GM10248 (cell line): ENCODE data around the gene METTL24.
"Not testable (repeated sequence)": the region's sequence is repeated elsewhere in the genome, so short reads cannot be mapped to it uniquely, and the experiment has no call there.

Experiments used
- CTCF ChIA-PET: fragments of 300-600 bp; sonication (Branson Sonifier 250); formaldehyde crosslinking; extraction: SDS; loops from one replicate; lab custom pipeline; 2021; ENCODE audit warnings: antibody characterized with exemption; lab: Yijun Ruan, JAX
- POLR2A ChIA-PET: fragments of 350-650 bp; sonication (Branson Sonifier 250); formaldehyde crosslinking; extraction: SDS; loops from one replicate; lab custom pipeline; 2020; ENCODE audit warnings: antibody characterized with exemption; lab: Yijun Ruan, JAX
- DNase-seq: peaks from one replicate; pipeline ENCODE4 v3.0.0; 2012; ENCODE audit errors: extremely low spot score
- TF ChIP-seq, protein P1 (sequence below): IDR thresholded peaks from 2 replicates; pipeline ENCODE4 v1.5.1; 2012; ENCODE audit warnings: mild to moderate bottlenecking, low read depth; ENCODE audit errors: extremely low read depth, missing control alignments, control extremely low read depth

The METTL24 gene

DNA sequence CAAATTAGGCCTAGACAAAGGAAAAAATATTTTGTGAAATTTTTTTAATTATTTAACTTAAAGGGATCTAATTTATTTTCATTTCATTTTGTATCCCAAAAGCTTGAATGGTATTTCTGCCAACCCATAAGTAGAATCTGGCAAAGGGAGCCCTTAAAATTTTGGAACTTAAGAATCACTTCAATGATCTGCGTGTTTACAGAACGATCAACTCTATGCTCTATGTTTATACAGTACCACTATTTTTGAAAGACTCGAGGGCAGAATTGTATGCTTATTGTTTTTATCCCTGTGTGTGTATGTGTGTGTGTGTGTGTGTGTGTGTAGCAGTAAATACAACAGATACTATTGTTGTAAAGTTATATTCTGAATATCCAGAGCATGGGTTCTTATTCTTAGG is 39.2 kb downstream of the METTL24 start:
- POLR2A ChIA-PET: no interaction called here
- TF ChIP-seq, protein P1, sequence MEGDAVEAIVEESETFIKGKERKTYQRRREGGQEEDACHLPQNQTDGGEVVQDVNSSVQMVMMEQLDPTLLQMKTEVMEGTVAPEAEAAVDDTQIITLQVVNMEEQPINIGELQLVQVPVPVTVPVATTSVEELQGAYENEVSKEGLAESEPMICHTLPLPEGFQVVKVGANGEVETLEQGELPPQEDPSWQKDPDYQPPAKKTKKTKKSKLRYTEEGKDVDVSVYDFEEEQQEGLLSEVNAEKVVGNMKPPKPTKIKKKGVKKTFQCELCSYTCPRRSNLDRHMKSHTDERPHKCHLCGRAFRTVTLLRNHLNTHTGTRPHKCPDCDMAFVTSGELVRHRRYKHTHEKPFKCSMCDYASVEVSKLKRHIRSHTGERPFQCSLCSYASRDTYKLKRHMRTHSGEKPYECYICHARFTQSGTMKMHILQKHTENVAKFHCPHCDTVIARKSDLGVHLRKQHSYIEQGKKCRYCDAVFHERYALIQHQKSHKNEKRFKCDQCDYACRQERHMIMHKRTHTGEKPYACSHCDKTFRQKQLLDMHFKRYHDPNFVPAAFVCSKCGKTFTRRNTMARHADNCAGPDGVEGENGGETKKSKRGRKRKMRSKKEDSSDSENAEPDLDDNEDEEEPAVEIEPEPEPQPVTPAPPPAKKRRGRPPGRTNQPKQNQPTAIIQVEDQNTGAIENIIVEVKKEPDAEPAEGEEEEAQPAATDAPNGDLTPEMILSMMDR: no peak
- CTCF ChIA-PET: interaction anchor here (0.7 to 1.5 kb wide), 3 partner anchors 11 to 106 kb away, joined by 3 to 4 read pairs (median 3); no protein-coding TSS in a partner anchor
- no peak for DNase-seq

DNA sequence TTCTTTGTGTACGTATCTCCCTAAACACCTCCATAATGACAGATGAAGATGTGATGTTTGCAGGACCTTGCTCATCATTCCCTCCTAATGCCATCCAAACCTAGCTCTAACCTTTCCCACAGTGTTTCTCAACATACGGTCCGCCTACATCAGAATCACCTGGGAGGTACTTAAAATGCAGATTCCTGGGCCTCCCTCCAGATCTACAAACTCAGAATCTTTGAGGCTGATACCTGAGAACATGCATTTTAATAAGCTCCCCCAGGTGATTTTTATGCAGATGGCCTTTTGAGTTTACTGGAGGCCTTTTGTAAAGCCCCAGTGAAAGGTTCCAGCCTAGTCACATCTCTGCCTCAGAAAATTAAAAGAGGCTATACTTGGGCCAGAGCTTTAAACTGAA is 40.5 kb downstream of the METTL24 start:
- ChIA-PET POLR2A (no interaction called here), CTCF (interaction anchor here (0.7 to 1.5 kb wide), 5 partner anchors 13 to 64 kb away, joined by 3 to 4 read pairs (median 3); no protein-coding TSS in a partner anchor)
- TF ChIP-seq, protein P1: no peak
- no peak for DNase-seq

DNA sequence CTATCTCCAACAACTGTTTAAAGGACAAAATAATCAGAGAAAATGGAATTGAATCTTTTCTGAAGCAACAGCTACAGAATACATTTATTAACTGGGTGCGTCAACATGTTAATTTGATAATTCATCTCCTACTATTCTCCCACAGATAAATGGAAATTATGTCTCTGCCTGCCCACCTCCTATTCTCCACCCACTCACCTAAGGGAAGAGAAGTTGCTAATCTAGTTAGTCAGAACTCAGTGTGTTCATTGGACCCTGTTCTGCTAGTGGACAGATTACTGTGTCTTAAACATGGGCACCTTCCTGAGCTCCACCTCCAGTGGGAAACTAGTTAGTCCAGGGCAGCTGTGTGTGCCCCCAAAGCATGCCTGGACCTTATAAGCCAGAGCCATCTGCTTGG is 41.0 kb downstream of the METTL24 start:
- ChIA-PET CTCF (interaction anchor here (0.7 to 1.5 kb wide), 5 partner anchors 13 to 64 kb away, joined by 3 to 4 read pairs (median 3); no protein-coding TSS in a partner anchor), POLR2A (no interaction called here)
- DNase-seq: no peak
- TF ChIP-seq, protein P1: no peak

DNA sequence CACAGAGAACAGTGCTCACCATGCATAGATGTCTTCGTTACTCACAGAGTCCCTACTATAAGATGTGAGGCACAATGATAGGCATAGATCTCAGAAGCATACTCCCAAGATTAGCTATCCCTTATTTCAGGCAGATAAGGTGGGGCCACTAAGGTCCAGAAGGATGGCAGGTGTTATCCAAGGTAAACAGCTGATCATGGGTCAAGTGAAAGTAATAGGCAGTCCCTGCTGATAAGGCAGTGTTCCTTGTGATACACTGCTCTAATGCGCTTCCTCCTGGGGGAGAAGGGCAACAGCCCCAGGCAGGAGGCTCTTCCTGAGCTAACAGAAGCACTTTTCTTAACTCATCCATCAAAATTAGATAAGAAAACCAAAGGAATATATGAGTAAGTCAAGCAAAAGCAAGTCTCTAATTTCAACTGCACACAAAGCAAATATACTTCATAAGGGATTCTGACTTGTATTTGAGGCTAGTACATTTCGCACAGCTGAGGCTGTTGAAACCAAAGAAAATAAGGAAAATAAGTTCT is 42.2 kb downstream of the METTL24 start:
- ChIA-PET POLR2A (no interaction called here), CTCF (no interaction called here)
- no peak for DNase-seq
- TF ChIP-seq, protein P1: no peak

DNA sequence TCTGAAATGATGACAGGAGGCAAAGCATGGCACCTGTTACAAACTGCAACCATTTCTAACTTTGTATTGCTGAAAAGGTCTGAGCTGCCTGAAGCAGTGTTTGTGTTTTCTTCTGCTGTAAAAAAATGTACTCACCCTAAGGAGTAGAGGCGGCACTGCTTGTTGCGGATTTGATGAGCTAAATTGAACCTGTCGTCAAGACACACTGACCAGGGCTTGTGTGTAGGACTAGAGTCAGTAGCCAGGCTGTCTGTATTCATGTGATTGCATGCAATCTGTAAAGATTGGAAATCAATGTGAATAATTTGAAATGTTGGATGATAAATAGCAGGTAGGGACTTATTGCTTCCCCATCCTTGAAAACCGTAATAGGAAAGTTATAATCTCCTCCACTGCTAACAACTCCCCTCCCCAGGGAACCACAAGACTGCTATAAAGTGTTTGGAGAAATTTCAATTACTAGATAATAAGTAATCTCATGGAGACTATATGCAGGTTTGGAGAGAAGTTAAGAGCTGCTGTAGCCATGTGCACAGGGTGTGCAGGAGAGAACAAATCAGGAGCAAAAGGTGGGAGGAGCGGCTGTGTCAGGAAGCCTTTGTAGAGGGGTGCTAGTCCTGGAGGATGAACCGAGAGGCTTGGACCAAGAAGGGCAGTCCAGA is 42.8 kb downstream of the METTL24 start:
- ChIA-PET POLR2A (no interaction called here), CTCF (no interaction called here)
- DNase-seq: no peak
- TF ChIP-seq, protein P1: no peak

DNA sequence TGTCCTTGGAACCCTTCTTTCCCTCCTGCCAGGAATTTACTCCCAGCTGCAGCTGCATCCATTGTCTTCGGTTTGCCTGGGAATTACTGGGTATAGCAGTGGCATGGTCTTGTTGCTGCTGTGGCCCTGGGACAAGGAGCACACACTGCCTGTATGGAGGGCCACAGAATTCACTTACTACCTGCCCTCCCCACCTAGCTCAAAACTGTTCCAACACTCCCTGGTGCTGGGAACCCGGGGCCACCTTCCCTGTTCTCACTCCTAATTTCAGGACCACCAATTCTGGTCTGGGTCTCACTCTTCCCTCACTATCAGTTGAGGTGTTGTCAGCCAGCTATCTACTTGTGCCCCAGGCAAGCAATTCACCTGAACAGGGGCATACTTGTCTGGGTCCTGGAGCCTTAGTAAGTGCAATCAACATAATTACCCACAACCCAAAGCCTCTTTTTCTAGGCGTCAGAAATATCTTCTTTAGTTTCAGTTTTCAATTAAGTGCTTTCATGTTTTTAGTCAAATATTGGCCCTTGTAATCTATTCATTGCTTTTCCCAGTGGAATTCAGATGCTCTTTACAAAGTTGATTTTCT is 47.2 kb downstream of the METTL24 start:
- DNase-seq: no peak
- ChIA-PET POLR2A (no interaction called here), CTCF (no interaction called here)
- TF ChIP-seq, protein P1: no peak

DNA sequence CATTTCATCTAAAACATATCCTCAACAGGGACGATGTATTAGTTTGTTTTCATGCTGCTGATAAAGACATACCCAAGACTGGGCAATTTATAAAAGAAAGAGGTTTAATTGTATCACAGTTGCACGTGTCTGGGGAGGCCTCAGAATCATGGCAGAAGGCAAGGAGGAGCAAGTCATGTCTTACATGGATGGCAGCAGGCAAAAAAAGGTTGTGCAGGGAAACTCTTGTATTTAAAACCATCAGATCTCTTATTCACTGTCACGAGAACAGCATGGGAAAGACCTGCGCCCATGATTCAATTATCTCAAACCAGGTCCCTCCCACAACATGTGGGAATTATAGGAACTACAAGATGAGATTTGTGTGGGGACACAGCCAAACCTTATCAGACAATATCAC is 48.7 kb downstream of the METTL24 start:
- CTCF ChIA-PET, POLR2A ChIA-PET: not testable (repeated sequence)

More for the DNA sequence above, 48.7 kb downstream of the METTL24 start:
- not testable (repeated sequence) for DNase-seq
